ENCODE data around the gene RASA2.

DNA sequence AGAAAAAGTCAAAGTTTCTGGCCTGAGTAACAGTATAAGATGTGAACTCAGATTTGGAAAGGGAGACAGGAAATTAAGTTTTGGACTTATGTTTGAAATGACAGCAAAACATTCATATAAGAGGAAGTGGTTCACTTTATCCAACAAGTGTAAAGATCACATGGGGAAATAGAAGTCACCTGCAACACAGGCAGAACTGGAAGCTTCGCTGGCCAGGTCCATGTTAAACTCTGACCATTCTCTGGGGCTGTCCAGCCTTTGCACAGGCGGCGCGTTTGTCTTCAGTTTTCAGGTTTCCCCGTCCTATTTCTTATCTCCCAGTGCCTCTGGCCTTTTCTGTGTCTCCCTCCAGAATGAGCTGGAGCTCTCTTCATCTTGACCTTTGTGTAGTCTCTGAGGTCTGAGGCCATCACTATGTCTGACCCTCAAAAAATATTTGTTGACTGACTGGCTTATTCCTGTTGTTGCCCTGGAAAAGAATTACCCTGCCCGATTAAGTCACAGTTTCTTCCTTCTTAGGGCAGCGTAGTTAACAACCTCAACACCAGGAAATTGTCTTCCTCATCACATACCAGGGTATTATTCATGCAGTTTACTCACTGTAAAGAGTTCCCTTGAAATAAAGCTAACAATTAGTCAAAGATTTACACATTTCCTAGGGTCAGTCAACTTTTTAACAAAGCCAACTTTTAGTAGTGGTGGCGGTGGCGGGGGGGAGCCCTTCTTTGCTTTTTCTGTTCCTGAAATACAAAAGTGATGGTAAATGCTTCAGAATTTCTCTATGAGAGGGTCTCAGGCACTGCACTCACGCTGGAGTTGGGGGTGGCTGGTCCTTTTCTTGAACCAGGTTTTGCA lies 959 bp upstream of the RASA2 start:
- TF ChIP-seq, protein P1, sequence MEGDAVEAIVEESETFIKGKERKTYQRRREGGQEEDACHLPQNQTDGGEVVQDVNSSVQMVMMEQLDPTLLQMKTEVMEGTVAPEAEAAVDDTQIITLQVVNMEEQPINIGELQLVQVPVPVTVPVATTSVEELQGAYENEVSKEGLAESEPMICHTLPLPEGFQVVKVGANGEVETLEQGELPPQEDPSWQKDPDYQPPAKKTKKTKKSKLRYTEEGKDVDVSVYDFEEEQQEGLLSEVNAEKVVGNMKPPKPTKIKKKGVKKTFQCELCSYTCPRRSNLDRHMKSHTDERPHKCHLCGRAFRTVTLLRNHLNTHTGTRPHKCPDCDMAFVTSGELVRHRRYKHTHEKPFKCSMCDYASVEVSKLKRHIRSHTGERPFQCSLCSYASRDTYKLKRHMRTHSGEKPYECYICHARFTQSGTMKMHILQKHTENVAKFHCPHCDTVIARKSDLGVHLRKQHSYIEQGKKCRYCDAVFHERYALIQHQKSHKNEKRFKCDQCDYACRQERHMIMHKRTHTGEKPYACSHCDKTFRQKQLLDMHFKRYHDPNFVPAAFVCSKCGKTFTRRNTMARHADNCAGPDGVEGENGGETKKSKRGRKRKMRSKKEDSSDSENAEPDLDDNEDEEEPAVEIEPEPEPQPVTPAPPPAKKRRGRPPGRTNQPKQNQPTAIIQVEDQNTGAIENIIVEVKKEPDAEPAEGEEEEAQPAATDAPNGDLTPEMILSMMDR (IDR thresholded peaks at IDR 0.05) = no peak
- TF ChIP-seq POLR2A (IDR thresholded peaks at IDR 0.05) (no peak), POLR2AphosphoS5 (IDR thresholded peaks at IDR 0.05) (no peak), EP300 (IDR thresholded peaks at IDR 0.05) (no peak)
